NCI-H2227 (cell line): Measurements from ENCODE around the gene ENTREP3.

Experiments used
- DNase-seq: peaks from one replicate; lab custom pipeline; 2025; ENCODE audit not compliant: unreplicated experiment; lab: John Stamatoyannopoulos, UW

The ENTREP3 gene

DNA sequence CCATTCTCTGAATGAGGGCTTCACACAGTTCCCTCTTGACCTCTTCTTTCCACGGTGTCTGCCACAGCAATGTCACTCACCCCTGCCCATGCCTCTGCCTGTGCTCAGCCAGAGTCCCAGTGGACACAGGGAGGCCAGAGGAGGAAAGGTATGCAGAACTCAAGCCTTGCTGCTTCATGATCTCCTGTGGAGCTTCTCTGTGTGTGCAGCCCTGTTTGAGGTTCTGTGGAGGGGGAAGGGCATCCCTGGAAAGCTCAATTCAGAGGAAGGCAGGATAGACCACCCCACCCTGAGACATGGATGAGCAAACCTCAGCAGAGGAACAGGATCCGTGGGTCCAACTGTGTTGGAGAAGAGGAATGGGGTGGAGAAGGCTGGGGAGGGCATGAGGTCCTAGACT is 24.0 kb upstream of the ENTREP3 start:
- peak; percentile 10 for DNase-seq

DNA sequence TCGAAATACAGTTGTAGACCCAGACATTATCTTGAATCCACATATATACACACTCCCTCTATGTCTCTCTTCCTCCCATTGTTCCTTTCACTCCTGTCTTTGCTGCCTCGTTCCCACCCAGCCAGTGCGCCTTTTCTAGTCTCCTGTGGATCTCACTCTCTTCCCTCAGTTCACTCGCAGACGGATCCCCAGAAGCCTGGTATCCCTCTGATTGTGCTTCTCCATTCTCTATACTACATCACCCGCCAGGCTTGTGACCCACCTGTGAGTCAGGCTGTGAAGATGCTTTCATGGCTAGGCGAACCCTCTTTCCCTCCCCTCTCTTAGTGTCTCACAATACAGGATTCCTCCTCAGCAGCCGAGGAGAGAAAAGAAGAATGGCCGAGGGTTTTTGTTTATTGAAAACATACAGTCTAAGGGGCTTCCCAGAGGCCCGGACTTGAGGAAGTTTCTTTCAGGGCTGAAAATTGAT is 23.4 kb upstream of the ENTREP3 start:
- no peak for DNase-seq

DNA sequence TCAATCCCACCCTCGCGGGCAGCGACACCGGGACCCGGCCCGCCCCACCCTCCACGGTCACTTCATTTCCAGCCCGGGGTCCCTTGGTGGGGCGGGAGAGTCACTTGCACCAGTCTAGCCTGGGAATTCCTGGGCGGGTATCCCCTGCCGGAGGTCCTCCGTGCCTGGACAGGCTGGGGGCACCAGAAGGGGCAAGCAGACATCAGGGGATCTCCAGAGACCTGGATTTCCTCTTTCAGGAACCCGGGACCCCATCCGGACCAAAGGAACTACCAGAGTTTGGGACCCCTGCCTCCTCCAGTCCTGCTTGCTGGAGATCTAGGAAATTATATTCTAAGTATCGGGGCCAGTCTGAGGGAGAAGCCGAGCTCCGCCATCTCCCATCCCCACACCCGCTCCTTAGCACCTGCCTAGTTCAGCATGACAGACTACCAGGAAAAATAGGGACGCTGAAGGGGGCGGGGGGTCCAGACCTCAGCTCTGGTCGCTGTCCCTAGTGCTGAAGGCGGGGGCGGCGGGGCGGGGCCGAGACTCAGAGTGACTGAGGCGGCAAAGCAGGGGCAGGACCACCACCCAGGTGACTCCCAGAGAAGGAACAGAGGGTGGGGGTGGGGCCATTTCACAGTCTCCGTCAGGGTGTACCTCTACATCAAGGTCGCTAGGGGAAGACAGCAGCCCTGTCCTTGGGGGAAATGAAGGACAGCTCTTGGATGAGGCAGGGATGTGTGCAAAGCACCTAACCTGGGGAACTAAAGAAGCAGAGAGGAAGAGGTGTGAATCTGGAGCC is 22.8 kb upstream of the ENTREP3 start:
- peak; percentile 82 for DNase-seq

DNA sequence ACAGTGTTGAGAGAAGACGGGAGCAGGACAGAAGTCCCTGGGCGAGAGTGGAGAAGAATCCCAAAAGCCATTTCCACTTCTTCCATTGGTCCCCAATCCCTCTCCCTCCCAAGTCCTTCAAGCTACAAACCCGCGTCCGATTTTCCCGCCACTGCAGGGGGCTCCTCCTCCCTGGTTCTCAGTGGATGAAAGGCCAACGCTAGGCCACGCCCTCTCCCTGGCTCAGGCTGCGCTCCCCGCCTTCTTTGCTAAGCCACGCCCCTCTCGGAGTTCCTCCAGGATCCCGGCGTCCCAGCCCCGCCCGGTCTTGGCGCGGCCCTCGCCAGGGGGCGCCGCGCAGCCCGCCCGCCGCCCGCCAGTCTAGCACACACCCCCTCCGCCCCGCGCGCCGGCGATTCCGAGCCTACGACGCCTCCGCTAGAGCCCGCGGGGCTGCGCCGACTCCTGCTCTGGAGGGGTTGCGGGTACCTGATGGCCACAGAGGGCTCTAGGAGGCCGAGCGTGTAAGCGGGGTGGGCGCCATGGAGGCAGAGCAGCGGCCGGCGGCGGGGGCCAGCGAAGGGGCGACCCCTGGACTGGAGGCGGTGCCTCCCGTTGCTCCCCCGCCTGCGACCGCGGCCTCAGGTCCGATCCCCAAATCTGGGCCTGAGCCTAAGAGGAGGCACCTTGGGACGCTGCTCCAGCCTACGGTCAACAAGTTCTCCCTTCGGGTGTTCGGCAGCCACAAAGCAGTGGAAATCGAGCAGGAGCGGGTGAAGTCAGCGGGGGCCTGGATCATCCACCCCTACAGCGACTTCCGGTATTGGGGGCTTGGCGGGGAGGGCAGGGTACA is 22.0 kb upstream of the ENTREP3 start, which contains the start of gene HCN3:
HCN3 (plus strand) TSS at position 394 of the 832 bp plus-strand sequence; CDS start at position 522, 128 bp downstream.
- peak; percentile 99 for DNase-seq

GRCh38 chr1:155273343-155274245 is 18.3 kb upstream of the ENTREP3 start, which contains the start of gene CLK2:
Gene CLK2, minus strand, starts transcription at chr1:155273504. Its CDS starts 2,527 bp downstream, at chr1:155270977.
- DNase-seq, result peak; percentile 99

DNA sequence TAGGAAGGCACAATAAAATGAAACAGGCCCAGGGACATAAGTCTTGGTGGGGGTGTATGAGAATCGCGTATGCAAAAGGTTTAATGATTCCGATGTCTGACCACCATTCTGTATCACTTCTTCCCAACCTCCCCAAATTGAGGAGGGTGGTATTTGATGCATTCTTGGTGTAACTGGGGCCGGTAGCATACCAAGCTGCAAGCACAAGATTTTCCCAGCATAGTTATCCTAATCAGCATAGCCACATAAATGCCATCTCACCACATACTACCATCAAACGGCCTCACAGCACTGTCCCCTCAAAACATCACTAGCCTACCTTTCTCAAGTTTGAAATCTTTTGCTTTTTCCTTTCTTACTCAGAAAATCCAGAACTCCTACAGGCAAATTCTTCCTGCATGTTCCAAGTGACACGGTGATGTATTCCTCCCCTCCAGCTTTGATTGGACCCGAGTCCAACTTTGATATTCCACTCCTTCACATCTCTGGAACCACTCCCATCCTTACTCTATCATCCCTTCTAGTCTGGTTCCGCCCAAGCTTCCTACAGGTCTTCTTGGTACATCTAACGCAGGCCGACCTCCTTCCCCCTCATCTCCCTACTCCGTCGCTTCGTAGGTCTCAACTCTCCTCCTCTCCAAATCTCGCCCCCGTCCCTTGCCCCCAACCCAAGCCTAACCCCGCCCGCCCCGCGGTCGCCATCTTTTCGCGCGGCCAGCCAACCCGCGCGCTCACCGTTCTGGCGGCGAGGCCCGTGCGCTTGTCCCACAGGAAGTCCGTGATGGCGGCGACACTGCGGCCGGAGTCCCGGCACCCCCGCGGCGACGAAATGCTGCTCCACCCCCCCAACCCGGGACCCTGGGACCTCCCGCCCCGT is 17.4 kb upstream of the ENTREP3 start:
- peak; percentile 89 for DNase-seq

DNA sequence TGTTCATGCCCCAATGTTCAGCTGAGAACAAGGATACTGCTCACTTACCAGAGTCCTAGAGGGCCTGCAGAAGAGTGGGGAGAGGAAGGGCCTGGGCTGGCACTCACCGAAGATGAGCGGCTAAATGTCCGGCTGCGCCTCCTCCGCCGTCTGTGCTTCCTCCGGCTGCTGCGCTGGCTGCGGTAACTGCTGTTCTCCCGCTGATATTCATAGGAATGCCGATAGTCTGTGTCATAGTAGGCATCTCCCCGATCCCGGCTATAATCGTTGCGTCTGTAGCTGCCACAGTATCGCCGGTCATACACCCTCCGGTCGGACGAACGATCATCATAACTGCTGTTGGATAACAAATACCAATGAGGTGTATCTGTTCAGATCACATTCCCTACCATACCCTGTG is 14.1 kb upstream of the ENTREP3 start:
- no peak for DNase-seq

DNA sequence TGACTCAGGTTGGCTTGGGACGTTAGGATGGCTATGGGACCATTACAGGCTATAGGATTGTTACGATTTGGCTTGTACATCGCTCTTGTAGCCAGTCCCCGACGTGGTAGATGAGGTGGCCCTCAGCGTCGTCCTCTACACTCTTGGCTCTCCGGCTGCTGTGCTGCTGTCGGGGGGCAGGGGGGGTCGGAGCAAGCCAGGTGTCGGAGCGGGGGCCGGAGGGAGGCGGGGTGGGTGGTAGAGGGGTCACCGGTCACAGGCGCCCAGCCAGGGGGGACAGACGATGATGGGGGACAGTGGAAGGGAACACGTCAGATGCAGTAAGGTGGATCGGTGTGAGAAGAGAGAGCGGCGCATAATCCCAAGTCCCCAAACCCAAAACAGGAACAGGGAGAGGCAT is 13.3 kb upstream of the ENTREP3 start:
- no peak for DNase-seq

GRCh38 chr1:155267373-155267772 is 12.1 kb upstream of the ENTREP3 start:
- DNase-seq, result no peak

- DNase-seq, result no peak
These were observed 11.3 kb upstream of the ENTREP3 start for GRCh38 chr1:155266553-155266952.

GRCh38 chr1:155263067-155263466 is 7.8 kb upstream of the ENTREP3 start:
- no peak for DNase-seq

DNA sequence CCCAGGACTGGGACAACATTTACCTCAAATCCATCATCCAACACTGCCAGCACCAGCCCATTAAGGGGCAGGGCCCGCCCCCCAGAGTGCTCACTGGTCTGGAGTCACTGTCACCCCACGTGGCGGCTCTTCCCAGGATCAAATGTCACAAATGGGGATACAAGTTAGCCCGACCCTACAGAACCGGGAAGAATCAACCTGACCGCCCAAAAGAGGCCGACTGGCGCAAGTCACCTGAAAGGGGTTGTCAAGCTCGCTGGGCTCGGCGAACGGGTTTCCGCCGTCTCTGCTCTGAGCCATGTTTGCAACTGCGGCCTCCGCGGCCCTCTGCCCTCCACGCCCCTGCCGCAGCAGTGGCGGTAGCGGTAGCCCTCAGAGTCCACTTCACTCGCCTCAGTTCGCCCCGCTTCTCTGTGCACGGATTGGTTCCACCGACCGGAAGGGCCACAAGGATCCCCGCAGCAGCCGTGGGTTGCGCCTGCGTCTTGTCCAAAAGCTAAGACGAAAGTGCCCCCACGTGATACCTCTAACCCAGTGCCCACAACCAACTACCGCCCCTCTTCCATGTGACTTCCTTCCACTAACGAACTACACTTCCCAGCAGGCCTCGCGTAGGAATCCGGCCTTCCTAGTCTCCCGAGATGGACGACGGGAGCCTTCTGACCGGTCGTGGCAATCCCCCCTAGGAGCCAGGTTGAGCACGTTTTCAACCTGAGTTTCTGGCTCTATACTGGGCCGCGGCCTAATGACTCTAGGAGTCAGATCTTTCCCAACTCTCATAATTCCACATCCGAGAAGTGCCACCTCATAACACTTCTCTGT is 6.8 kb upstream of the ENTREP3 start, which contains the start of gene SCAMP3:
SCAMP3 (minus strand) TSS at position 509 of the 822 bp plus-strand sequence; CDS start at position 300, 209 bp downstream.
- DNase-seq, result peak; percentile 98

- DNase-seq, result no peak
These were observed 6.2 kb upstream of the ENTREP3 start for GRCh38 chr1:155261493-155261851.

DNA sequence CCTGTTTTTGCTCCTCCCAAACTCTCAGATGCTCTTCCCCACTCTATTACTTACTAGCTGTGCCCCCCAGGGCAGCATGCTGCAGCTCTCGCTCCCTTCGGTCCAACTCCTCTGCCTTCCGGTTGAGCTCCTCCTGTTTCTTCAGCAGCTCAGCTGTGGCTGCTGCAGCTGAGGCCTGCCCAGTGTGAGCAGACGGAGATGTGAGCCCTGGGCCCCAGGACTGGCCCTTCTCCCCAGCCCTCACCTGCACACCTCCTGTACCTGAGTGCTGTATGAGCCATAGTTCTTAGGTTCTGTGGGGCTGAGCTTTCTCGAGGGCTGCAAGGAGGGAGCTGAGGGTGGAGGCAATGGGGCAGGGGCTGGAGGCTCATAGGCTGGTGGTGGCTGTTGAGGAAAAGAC is 5.0 kb upstream of the ENTREP3 start:
- no peak for DNase-seq

DNA sequence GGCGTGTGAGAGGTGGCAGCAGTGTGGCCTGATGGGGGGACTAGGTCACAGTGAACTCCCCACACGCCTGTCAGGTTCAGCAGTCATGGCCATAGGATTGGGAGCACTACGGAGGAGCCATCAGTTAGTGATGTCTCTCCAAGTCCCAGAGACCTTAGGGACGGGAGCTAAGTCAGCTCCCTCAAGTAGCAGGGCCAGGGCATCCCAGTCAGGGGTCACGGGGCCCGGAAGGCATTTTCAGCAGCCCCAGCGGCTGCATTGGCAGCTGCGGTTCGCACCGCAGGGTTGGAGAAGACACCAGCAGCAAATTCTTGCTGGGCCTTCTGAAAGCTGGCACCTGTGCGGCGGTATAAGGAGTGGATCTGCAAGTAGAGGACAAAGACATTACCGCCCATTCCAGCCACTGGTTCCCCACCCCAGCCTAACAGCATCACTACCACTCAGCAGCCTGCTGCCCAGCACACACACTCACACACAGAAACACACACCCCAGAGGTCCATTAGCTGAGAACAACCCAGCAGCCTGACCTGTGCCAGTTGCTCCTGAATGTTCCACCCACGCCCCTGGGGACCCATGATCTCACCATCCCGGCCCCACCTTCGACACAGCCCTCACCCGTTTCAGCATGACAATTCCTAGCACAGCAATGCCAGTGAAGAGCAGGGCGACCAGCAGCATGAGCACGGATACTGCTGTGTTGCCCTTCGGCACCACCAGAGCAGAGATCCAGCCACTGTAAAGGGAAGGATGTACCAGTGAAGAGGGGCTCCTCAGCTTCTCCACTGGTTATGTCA is 972 bp upstream of the ENTREP3 start:
- no peak for DNase-seq

DNA sequence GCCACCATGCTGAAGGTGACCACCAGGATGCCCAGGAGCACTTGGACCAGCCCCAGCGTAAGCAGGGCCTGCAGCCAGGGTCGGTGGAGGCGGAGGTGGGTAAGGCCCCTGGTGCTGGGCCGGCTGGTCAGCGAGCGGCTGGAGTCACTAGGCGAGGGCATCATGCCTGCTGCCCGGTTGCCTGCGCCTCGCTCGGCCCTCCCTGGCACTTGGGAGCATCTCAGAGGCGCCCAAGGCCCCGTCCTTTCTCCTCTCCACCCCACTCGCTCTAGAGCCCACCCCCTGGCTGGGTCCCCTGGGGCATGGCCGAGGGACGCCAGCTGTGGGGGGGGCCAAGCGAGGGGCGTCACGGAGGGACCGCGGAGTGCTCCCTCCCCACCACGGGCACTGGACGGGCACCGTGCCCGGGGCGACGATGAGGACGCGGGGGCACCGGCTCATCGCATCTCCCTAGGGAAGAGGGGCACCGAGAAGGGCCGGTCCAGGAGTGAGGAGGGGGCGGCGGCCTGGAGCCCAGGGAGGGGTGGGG is 505 bp downstream of the ENTREP3 start:
- peak; percentile 55 for DNase-seq

DNA sequence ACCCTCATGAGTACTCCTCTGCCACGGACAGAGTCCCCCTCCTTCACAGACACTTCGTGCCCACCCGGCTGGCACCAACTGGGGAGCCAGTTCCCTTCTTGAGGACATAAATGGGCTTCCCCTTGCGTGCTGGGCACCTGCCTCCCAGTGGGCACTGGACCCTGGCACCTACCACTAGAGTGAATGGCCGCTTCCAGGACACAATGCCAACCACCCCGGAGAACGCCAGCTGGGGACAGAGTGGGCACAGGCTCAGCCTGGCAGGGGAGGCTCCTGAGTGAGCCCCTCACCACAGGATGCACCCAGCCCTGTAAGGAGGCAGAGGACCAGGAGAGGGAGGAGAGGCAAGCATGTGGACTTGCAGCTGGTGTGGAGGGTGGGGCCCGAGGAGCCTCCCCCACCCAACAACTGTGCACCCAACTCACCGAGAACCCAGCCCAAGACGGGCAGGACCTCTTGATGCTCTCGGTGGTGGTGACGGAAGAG is 1.0 kb downstream of the ENTREP3 start:
- no peak for DNase-seq

GRCh38 chr1:155253797-155254196 is 1.5 kb downstream of the ENTREP3 start:
- no peak for DNase-seq
